ENCODE measurements around the gene FAM13A.

FAM13A gene

DNA sequence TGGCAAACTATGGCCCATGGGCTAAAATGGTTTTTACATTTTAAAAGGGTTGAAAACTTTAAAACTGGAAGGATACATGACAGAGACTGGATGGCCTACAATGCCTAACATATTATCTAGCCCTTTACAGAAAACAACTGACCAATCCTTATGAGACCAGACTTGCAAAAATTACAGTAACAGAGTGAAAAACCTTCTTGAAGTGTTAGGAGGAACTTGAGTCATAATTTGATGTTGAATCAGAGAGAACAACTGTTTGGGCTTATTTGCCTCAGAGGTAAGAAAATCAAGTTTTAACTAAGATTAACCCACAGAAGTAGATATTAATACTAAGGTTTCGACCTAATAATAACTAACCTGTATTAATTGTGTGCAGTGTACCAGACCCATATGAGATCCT, 347.0 kb downstream of the FAM13A start:
- Histone ChIP-seq H3K4me3 (ENCODE audit: low read length) (no peak overlapping the region), H3K36me3 (ENCODE audit: control insufficient read depth, insufficient read depth, low read length) (no peaks in the 10 kb centered on the region), H3K4me1 (ENCODE audit: control insufficient read depth, insufficient read depth, low read length) (no peaks in the 10 kb centered on the region), H3K27ac (ENCODE audit: low read length) (no peak overlapping the region), H3K27me3 (ENCODE audit: control insufficient read depth, insufficient read depth, low read length) (no peaks in the 10 kb centered on the region), H3K9me3 (ENCODE audit: control insufficient read depth, insufficient read depth, low read length) (no peaks in the 10 kb centered on the region)
- no peak for DNase-seq (ENCODE audit: low read depth, low spot score)
- WGBS (ENCODE audit: insufficient coverage, insufficient read length): no CpG with 5 or more reads among the region's 1 CpG

DNA sequence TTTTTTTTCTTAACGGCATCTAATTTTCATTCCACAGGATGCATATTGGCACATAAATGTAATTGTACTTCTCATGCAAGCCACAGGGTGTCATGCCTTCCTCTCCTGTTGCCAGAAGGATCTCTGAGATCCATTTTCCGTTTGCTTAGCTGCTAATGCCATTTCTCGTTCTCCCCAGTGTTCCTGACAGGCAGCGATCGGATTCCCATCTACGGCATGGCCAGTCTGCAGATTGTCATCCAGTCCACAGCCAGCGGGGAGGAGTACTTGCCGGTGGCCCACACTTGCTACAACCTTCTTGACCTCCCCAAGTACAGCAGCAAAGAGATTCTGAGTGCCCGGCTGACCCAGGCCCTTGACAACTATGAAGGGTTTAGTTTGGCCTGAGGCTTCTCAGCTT, 350.4 kb downstream of the FAM13A start:
- no peak for DNase-seq (ENCODE audit: low read depth, low spot score)
- Histone ChIP-seq H3K27ac (ENCODE audit: low read length) (no peak overlapping the region), H3K9me3 (ENCODE audit: control insufficient read depth, insufficient read depth, low read length) (no peaks in the 10 kb centered on the region), H3K27me3 (ENCODE audit: control insufficient read depth, insufficient read depth, low read length) (no peaks in the 10 kb centered on the region), H3K4me3 (ENCODE audit: low read length) (no peak overlapping the region), H3K36me3 (ENCODE audit: control insufficient read depth, insufficient read depth, low read length) (no peaks in the 10 kb centered on the region), H3K4me1 (ENCODE audit: control insufficient read depth, insufficient read depth, low read length) (no peaks in the 10 kb centered on the region)
- WGBS (ENCODE audit: insufficient coverage, insufficient read length): no CpG with 5 or more reads among the region's 9 CpGs

DNA sequence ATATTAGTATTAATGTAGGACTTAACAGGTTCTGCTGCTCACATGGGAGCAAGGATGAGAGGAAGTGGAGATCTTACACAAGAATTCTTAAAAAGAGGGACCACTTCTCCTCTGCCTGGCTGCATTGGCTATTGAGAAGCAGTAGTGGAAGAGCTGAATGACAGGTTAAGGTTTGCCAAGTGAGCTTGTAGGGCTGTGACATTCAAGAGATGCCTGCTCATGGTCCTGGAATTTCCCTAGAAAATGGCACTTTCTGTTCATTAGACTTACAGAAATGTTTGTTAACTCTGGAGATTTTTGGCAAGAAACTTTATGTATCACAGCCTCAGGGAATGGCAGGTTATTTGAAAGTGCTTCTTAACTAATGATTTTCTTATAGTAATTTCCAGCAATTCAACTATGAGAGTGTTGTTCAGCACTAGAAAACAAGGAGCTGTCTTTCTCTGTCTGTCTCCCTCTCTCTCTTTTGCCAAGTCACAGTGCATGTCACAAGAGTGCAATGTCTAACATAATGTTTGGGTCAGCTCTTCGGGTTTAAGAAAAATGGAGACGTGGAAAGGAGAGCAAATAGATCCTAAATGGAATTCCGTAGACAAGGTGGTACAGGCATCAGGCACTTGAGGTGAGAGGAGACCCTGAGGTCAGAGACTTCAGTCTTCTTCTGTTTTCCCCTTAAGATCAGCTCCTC, 351.0 kb downstream of the FAM13A start:
- Histone ChIP-seq H3K4me3 (ENCODE audit: low read length) (no peak overlapping the region), H3K36me3 (ENCODE audit: control insufficient read depth, insufficient read depth, low read length) (no peaks in the 10 kb centered on the region), H3K27me3 (ENCODE audit: control insufficient read depth, insufficient read depth, low read length) (no peaks in the 10 kb centered on the region), H3K9me3 (ENCODE audit: control insufficient read depth, insufficient read depth, low read length) (no peaks in the 10 kb centered on the region), H3K4me1 (ENCODE audit: control insufficient read depth, insufficient read depth, low read length) (no peaks in the 10 kb centered on the region), H3K27ac (ENCODE audit: low read length) (no peak overlapping the region)
- no peak for DNase-seq (ENCODE audit: low read depth, low spot score)
- WGBS (ENCODE audit: insufficient coverage, insufficient read length): no CpG with 5 or more reads among the region's 3 CpGs

DNA sequence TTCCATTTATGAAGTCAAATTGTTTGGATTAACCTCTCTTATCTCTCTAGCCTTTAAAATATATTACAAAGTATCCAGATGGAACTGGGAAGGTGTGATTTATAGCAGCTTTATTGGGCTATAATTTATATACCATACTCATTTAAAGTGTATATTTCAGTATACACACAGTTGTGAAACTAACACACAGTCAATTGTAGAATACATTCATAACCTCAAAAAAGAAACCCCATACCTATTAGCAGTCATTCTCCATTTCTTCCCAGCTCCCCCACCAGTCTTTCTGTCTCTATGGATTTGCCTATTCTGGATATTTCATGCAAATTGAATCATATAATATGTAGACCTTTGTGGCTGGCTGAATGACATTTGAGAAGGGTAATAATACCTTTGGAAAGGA, 351.8 kb downstream of the FAM13A start:
- no peaks in the 10 kb centered on the region for H3K9me3 ChIP-seq (ENCODE audit: control insufficient read depth, insufficient read depth, low read length)
- H3K27ac ChIP-seq (ENCODE audit: low read length): no peak overlapping the region
- no peak overlapping the region for H3K4me3 ChIP-seq (ENCODE audit: low read length)
- no peaks in the 10 kb centered on the region for H3K27me3 ChIP-seq (ENCODE audit: control insufficient read depth, insufficient read depth, low read length)
- no peak for DNase-seq (ENCODE audit: low read depth, low spot score)
- no peaks in the 10 kb centered on the region for H3K36me3 ChIP-seq (ENCODE audit: control insufficient read depth, insufficient read depth, low read length)
- H3K4me1 ChIP-seq (ENCODE audit: control insufficient read depth, insufficient read depth, low read length): no peaks in the 10 kb centered on the region

DNA sequence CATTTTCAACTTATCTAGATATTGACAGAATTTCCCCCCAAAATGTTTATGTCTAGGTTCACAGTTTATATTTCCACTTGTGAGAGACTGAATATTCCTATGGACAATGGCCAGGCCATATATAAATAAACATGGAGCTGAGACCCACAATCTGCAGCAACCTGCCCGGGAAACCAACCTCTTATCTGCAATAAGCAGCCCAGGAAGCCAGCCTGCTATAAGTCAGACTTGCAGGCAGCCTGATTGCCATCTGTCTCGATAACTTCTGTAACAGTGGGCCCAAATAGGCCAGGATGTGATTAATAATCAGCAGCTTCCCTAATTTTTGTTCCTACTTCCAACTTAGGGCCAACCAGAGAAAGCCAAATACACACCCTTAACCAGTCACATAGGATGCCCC, 354.2 kb downstream of the FAM13A start:
- H3K27me3 ChIP-seq (ENCODE audit: control insufficient read depth, insufficient read depth, low read length): no peaks in the 10 kb centered on the region
- H3K27ac ChIP-seq (ENCODE audit: low read length): no peak overlapping the region
- H3K4me3 ChIP-seq (ENCODE audit: low read length): no peak overlapping the region
- H3K36me3 ChIP-seq (ENCODE audit: control insufficient read depth, insufficient read depth, low read length): no peaks in the 10 kb centered on the region
- no peak for DNase-seq (ENCODE audit: low read depth, low spot score)
- no CpG with 5 or more reads among the region's 2 CpGs for WGBS (ENCODE audit: insufficient coverage, insufficient read length)
- H3K9me3 ChIP-seq (ENCODE audit: control insufficient read depth, insufficient read depth, low read length): no peaks in the 10 kb centered on the region
- H3K4me1 ChIP-seq (ENCODE audit: control insufficient read depth, insufficient read depth, low read length): no peaks in the 10 kb centered on the region

DNA sequence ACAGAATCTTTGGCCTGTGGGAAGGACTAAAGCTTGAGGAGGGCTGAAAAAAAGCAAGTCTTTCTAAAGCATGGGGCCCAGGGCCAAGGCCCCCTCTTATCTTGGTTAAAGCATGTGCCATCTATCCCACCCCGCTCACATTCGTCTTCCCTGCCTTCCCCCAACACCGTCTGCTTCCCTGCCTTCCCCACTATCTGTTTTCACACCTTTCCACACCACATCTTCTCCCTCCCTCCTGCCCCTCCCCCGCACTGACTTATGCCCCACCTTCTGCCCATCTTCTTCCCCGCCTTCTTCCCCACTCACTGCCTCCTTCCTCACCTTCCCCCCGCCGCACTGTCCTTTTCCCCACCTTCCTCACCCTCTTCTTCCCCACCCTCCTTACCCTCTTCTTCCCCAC, 358.5 kb downstream of the FAM13A start:
- Histone ChIP-seq H3K9me3 (ENCODE audit: control insufficient read depth, insufficient read depth, low read length) (no peaks in the 10 kb centered on the region), H3K27ac (ENCODE audit: low read length) (no peak overlapping the region), H3K27me3 (ENCODE audit: control insufficient read depth, insufficient read depth, low read length) (no peaks in the 10 kb centered on the region), H3K4me1 (ENCODE audit: control insufficient read depth, insufficient read depth, low read length) (no peaks in the 10 kb centered on the region; the same call in 1 of the 2 replicates), H3K4me3 (ENCODE audit: low read length) (no peak overlapping the region), H3K36me3 (ENCODE audit: control insufficient read depth, insufficient read depth, low read length) (no peaks in the 10 kb centered on the region)
- DNase-seq (ENCODE audit: low read depth, low spot score): no peak
- WGBS (ENCODE audit: insufficient coverage, insufficient read length): 100% methylated on average over 1 of the region's 7 CpGs

DNA sequence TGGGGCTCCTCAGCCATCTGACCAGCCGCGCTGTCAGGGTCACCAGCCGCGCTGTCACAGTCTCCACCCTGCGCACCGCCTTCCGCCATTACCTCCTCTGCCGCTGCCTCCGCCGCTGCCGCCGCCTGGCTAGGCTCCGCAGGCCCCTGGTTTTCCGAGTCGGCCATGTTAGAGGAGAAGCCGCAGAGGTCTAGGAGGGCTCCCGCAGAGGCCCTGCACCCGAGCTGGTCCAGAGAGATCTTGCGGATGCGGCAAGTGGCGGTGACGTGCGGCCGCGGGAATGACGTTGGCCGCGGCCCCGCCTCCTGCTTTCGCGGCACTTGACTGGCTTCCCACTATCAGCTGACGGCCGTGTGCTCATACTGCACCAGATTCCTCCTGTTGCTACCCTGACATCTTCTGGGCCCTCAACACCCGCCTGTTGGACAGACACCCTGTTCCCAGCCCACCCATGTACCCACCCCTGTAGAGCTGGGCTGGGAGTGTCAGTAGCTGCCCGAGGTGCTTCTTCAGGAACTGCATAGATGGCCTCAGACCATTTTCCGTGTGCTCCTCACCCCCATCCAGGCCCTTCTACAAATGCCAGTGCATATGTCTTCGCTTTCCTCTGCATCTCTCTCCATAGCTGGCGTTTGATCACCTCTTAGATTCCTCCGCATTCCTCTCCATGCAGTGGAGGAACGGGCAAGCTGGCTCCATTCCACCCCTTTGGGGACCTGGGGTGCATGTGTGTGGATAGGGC, 359.2 kb downstream of the FAM13A start, which contains the start of gene NAP1L5:
Gene NAP1L5 (minus strand): TSS at position 242 of the 742 bp plus-strand sequence. CDS start 75 bp downstream, at position 167.
- peak within 1 kb of the TSS; percentile 58; the same call in 1 of the 2 replicates for H3K4me3 ChIP-seq (ENCODE audit: low read length)
- no peaks in the 10 kb centered on the region; the same call in 1 of the 2 replicates for H3K4me1 ChIP-seq (ENCODE audit: control insufficient read depth, insufficient read depth, low read length)
- no peaks in the 10 kb centered on the region for H3K27me3 ChIP-seq (ENCODE audit: control insufficient read depth, insufficient read depth, low read length)
- WGBS (ENCODE audit: insufficient coverage, insufficient read length): no CpG with 5 or more reads among the region's 40 CpGs
- no peak within 1 kb of the TSS for H3K27ac ChIP-seq (ENCODE audit: low read length)
- no peaks in the 10 kb centered on the region for H3K36me3 ChIP-seq (ENCODE audit: control insufficient read depth, insufficient read depth, low read length)
- no peaks in the 10 kb centered on the region for H3K9me3 ChIP-seq (ENCODE audit: control insufficient read depth, insufficient read depth, low read length)
- DNase-seq (ENCODE audit: low read depth, low spot score): no peak

DNA sequence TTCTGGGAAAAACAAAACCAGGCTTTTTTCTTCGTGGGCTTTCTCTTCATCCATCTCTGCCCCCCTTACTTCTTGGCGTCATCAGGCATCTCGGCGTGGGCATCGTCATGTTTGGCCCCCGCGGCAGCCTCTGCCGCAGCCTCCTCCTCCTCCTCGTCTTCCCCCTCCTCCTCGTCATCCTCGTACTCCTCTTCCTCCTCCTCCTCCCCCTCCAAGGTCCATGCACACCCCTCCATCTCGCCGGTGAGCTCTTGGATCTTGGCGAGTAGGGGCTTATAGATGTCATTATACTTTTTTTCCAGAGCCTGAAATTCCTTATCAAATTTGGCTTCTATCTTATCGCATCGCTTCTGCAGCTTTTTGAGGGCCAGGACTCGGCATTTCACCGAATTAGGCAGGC, 359.8 kb downstream of the FAM13A start:
- peak overlapping the region; percentile 58; the same call in 1 of the 2 replicates for H3K4me3 ChIP-seq (ENCODE audit: low read length)
- no peaks in the 10 kb centered on the region; the same call in 1 of the 2 replicates for H3K4me1 ChIP-seq (ENCODE audit: control insufficient read depth, insufficient read depth, low read length)
- H3K27me3 ChIP-seq (ENCODE audit: control insufficient read depth, insufficient read depth, low read length): no peaks in the 10 kb centered on the region
- no peaks in the 10 kb centered on the region for H3K36me3 ChIP-seq (ENCODE audit: control insufficient read depth, insufficient read depth, low read length)
- no peaks in the 10 kb centered on the region for H3K9me3 ChIP-seq (ENCODE audit: control insufficient read depth, insufficient read depth, low read length)
- DNase-seq (ENCODE audit: low read depth, low spot score): no peak
- no peak overlapping the region for H3K27ac ChIP-seq (ENCODE audit: low read length)
- WGBS (ENCODE audit: insufficient coverage, insufficient read length): no CpG with 5 or more reads among the region's 18 CpGs

DNA sequence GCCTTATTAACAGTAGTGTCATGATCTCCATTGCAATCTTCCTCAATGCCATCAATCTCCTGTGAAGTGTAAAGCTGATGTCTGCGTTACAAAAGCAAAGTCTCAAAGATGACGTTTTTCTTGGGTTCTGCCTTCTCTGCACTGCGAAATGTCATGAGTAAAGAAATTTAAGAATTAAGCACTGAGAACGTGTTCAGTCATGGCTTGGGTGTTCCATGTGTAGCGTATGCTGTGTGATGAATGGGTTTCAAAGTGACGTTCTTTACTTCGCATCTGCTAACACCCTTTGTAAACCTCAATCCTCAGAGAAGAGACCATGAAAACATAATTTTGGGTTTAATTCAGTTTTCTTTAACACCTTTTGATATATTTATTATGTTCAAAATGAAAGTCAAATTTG, 360.4 kb downstream of the FAM13A start:
- H3K27me3 ChIP-seq (ENCODE audit: control insufficient read depth, insufficient read depth, low read length): no peaks in the 10 kb centered on the region
- H3K27ac ChIP-seq (ENCODE audit: low read length): no peak overlapping the region
- no CpG with 5 or more reads among the region's 7 CpGs for WGBS (ENCODE audit: insufficient coverage, insufficient read length)
- H3K4me3 ChIP-seq (ENCODE audit: low read length): no peak overlapping the region
- no peak for DNase-seq (ENCODE audit: low read depth, low spot score)
- H3K36me3 ChIP-seq (ENCODE audit: control insufficient read depth, insufficient read depth, low read length): no peaks in the 10 kb centered on the region
- no peaks in the 10 kb centered on the region; the same call in 1 of the 2 replicates for H3K4me1 ChIP-seq (ENCODE audit: control insufficient read depth, insufficient read depth, low read length)
- no peaks in the 10 kb centered on the region for H3K9me3 ChIP-seq (ENCODE audit: control insufficient read depth, insufficient read depth, low read length)

DNA sequence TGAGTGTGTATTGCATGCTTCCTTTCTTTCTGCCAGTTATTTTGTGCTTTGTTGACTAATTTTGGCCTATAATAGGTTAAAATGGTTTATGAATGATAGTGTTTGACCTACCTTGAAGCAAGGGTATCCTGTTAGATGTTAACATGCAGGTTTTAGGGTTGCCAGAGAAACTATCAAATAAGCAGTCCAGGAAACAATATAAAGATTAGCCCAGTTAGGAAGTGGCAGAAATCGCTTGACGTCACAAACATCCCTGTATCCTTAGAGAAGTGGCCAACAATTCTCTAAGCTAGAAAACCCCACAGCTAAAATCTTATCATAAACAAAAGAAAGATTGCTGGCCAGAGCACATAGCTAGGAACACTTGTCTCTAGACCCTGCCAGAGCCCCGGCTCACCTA, 363.2 kb downstream of the FAM13A start:
- H3K27ac ChIP-seq (ENCODE audit: low read length): no peak overlapping the region
- no peaks in the 10 kb centered on the region for H3K9me3 ChIP-seq (ENCODE audit: control insufficient read depth, insufficient read depth, low read length)
- H3K4me3 ChIP-seq (ENCODE audit: low read length): no peak overlapping the region
- no peaks in the 10 kb centered on the region for H3K36me3 ChIP-seq (ENCODE audit: control insufficient read depth, insufficient read depth, low read length)
- H3K27me3 ChIP-seq (ENCODE audit: control insufficient read depth, insufficient read depth, low read length): no peaks in the 10 kb centered on the region
- no peak for DNase-seq (ENCODE audit: low read depth, low spot score)
- no peaks in the 10 kb centered on the region; the same call in 1 of the 2 replicates for H3K4me1 ChIP-seq (ENCODE audit: control insufficient read depth, insufficient read depth, low read length)
- no CpG with 5 or more reads among the region's 3 CpGs for WGBS (ENCODE audit: insufficient coverage, insufficient read length)
